ENCODE measurements around the gene CCR2.
"Not testable (repeated sequence)": the region's sequence is repeated elsewhere in the genome, so short reads cannot be mapped to it uniquely, and the experiment has no call there.

Gene CCR2

DNA sequence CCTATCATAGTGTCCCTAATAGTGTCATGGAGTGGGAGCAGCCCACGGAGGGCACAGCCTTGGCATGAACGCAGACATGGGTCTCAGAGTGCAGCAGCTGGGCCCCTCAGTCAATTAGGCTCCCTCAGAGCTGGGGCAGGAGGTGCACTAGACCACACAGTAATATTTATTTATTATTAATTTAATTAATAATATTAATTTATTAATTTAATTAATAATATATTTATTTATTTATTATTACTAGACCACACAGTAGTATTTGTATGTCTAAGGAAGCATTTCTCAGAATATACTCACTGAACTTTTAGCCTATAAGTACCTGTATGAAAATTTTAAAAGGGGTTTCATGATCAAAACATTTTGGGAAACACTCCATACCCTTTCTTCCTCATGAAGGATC is 47.7 kb downstream of the CCR2 start:
- no peak for DNase-seq (ENCODE audit: low read depth, low spot score)

DNA sequence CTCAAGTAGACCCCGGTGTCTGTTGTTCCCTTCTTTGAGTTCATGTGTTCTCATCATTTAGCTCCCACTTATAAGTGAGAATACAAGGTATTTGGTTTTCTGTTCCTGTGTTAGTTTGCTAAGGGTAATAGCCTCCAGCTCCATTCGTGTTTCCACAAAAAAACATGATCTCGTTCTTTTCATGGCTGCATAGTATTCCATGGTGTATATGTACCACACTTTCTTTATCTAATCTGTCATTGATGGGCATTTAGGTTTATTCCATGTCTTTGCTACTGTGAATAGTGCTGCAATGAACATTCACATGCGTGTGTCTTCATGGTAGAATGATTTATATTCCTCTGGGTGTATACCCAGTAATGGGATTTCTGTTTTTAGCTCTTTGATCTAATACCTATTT is 49.0 kb downstream of the CCR2 start:
- DNase-seq (ENCODE audit: low read depth, low spot score): not testable (repeated sequence)

DNA sequence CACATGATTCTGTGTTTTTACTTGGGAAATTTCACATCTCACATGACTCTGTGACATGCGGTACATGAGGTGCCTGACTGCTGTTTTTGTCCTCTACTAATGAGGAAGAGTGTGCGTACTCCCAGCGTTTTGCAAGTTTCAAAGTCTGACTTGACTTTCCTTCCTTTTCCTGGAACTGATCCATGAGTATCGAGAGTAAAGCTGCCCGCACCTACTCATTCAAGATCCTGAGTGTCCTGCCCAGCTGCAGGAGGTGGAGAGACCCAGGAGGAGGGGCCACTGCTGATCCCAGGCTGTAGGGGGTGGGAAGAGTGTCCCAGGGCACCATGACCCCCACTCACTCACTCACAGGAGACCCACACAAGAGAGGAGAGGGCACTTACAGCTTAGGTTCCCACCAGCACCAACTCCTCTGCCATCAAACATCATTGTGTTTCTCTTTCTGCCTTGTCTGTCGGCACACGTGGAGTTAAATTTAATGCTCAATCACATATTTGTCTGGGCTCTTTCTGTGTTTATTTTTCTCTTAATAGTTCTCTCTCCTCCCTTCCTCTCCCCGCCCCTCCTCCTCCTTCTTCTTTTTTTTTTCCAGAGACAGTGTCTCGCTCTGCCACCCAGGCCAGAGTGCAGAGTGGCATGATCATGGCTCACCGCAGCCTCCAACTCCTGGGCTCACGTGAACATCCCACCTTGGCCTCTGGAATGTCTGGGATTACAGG is 51.5 kb downstream of the CCR2 start:
- no peak for DNase-seq (ENCODE audit: low read depth, low spot score)

GRCh38 chr3:46406443-46406787 is 52.5 kb downstream of the CCR2 start:
- no peak for DNase-seq (ENCODE audit: low read depth, low spot score)

GRCh38 chr3:46406788-46407611 is 53.1 kb downstream of the CCR2 start, which contains the start of the genes CCR5AS and CCRL2:
CCR5AS (minus strand) TSS chr3:46407066.
CCRL2 (plus strand) TSS chr3:46407259; CDS start chr3:46408080, 821 bp downstream.
- DNase-seq (ENCODE audit: low read depth, low spot score): peak; percentile 33

DNA sequence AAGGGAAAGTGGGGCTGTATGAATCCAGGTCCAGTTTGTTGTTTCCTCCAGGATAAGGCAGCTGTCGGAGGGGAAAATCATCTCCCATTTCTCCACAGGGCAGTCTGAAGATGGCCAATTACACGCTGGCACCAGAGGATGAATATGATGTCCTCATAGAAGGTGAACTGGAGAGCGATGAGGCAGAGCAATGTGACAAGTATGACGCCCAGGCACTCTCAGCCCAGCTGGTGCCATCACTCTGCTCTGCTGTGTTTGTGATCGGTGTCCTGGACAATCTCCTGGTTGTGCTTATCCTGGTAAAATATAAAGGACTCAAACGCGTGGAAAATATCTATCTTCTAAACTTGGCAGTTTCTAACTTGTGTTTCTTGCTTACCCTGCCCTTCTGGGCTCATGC is 54.1 kb downstream of the CCR2 start:
- DNase-seq (ENCODE audit: low read depth, low spot score): no peak

DNA sequence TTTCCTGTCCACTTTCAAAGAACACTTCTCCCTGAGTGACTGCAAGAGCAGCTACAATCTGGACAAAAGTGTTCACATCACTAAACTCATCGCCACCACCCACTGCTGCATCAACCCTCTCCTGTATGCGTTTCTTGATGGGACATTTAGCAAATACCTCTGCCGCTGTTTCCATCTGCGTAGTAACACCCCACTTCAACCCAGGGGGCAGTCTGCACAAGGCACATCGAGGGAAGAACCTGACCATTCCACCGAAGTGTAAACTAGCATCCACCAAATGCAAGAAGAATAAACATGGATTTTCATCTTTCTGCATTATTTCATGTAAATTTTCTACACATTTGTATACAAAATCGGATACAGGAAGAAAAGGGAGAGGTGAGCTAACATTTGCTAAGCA is 54.9 kb downstream of the CCR2 start:
- DNase-seq (ENCODE audit: low read depth, low spot score): no peak

DNA sequence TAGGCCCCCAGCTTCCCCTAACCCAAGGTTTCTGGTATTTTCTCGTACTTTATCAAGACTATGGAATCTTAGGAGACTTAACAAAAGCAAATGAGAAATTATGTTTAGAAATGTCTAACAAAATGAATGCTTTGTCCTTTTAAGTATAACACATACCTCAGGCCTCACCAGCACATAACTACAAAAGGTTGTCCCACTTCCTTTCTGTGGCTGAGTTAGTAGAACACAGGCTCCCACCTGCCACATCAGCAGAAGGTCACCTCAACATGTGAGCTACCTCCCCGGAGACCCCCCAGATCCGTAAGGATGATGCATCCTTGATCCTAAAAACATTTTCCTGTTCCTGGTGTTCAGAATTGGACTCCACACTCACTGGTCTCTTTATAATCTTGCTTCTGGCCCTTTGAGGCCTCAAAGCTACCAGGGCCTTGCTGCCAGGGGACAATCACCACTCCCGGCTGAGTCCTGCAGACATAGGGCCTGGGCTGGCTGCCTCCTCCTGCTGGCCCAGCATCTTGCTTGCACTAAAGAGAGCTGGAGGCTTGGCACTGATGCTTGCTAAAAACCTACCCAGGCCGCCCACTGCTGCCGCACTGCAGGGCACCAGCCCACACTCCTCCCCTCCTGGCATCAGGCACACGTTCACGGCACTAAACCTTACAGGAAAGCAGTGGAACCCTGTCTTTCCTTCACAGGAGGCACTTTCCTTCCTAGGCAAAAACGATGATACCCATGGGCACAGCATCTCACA is 56.0 kb downstream of the CCR2 start:
- DNase-seq (ENCODE audit: low read depth, low spot score): no peak
